Right atrium auricular region (tissue), 2 donors: ENCODE measurements around the gene CCDC187. TPM values are rescaled to one million over a fixed set of nuclear protein-coding genes. Genes with fewer than 3 reads are reported as not detected.

Source experiments
- DNase-seq: peaks from one replicate; pipeline ENCODE4 v3.0.0-alpha.2; 2019; ENCODE audit warnings: low spot score
- H3K27ac ChIP-seq, 2 donors: fragments of 200-600 bp; sonication (generic); 1 replicate in 1 of 2; 2 replicates in 1 of 2; pipeline ENCODE4 v1.5.1; 2016 to 2019
- H3K27me3 ChIP-seq, 2 donors: fragments of 200-600 bp; sonication (generic); one replicate each; pipeline versions ENCODE4 v1.5.1 to v1.6.0; 2017 to 2019
- H3K36me3 ChIP-seq: fragments of 200-600 bp; sonication (generic); one replicate; pipeline ENCODE4 v1.5.1; 2016
- H3K4me1 ChIP-seq, 2 donors: fragments of 200-600 bp; sonication (generic); one replicate each; pipeline versions ENCODE4 v1.5.1 to v1.6.0; 2017 to 2019
- H3K4me3 ChIP-seq, 2 donors: fragments of 200-600 bp; sonication (generic); 1 replicate in 1 of 2; 2 replicates in 1 of 2; pipeline ENCODE4 v1.5.1; 2017 to 2019; ENCODE audit warnings: mild to moderate bottlenecking in 1 of 2, moderate library complexity in 1 of 2
- H3K9me3 ChIP-seq, 2 donors: fragments of 200-600 bp; sonication (generic); one replicate each; pipeline ENCODE4 v1.5.1; 2019
- total RNA-seq, 2 donors: library from RNA; depleted of rRNA; stranded (reverse); fragments of >200 nt; gene quantifications; one replicate each; pipeline ENCODE4 v1.1.0, GENCODE V29; 2016
- TF ChIP-seq, protein P1 (sequence below), 2 donors: fragments of 200-600 bp; sonication (generic); IDR thresholded peaks; one replicate each; pipeline ENCODE4 v1.5.1; 2019; ENCODE audit warnings: antibody characterized with exemption in 2 of 2

The CCDC187 gene
- total RNA-seq, 2 donors from 2014 or later, result not detected

- Histone ChIP-seq H3K4me1 (no peaks in the 10 kb centered on the region), H3K27me3 (no peaks in the 10 kb centered on the region), H3K36me3 (no peaks in the 10 kb centered on the region), H3K4me3 (no peak overlapping the region), H3K9me3 (no peaks in the 10 kb centered on the region), H3K27ac (no peak overlapping the region)
- no peak for DNase-seq
- TF ChIP-seq, protein P1, sequence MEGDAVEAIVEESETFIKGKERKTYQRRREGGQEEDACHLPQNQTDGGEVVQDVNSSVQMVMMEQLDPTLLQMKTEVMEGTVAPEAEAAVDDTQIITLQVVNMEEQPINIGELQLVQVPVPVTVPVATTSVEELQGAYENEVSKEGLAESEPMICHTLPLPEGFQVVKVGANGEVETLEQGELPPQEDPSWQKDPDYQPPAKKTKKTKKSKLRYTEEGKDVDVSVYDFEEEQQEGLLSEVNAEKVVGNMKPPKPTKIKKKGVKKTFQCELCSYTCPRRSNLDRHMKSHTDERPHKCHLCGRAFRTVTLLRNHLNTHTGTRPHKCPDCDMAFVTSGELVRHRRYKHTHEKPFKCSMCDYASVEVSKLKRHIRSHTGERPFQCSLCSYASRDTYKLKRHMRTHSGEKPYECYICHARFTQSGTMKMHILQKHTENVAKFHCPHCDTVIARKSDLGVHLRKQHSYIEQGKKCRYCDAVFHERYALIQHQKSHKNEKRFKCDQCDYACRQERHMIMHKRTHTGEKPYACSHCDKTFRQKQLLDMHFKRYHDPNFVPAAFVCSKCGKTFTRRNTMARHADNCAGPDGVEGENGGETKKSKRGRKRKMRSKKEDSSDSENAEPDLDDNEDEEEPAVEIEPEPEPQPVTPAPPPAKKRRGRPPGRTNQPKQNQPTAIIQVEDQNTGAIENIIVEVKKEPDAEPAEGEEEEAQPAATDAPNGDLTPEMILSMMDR (IDR thresholded peaks at IDR 0.05), result no peak
Observed at GRCh38 chr9:136307215-136307750, 3.4 kb upstream of the CCDC187 start.

- TF ChIP-seq, protein P1 (IDR thresholded peaks at IDR 0.05), result no peak
- no peaks in the 10 kb centered on the region for H3K36me3 ChIP-seq
- no peaks in the 10 kb centered on the region for H3K27me3 ChIP-seq
- H3K4me3 ChIP-seq, result no peak overlapping the region
- H3K4me1 ChIP-seq, result no peaks in the 10 kb centered on the region
- DNase-seq, result no peak
- no peaks in the 10 kb centered on the region for H3K9me3 ChIP-seq
- H3K27ac ChIP-seq, result no peak overlapping the region
Observed at GRCh38 chr9:136306211-136307208, 2.6 kb upstream of the CCDC187 start.

- no peaks in the 10 kb centered on the region for H3K4me1 ChIP-seq
- H3K27ac ChIP-seq, result no peak overlapping the region
- no peaks in the 10 kb centered on the region for H3K27me3 ChIP-seq
- TF ChIP-seq, protein P1 (IDR thresholded peaks at IDR 0.05), result no peak
- no peaks in the 10 kb centered on the region for H3K9me3 ChIP-seq
- DNase-seq, result no peak
- H3K36me3 ChIP-seq, result no peaks in the 10 kb centered on the region
- no peak overlapping the region for H3K4me3 ChIP-seq
Observed at GRCh38 chr9:136305804-136306203, 1.9 kb upstream of the CCDC187 start.

GRCh38 chr9:136304981-136305380 is 1.1 kb upstream of the CCDC187 start:
- TF ChIP-seq, protein P1 (IDR thresholded peaks at IDR 0.05), result no peak
- DNase-seq, result no peak
- Histone ChIP-seq H3K27ac (no peak overlapping the region), H3K9me3 (no peaks in the 10 kb centered on the region), H3K36me3 (no peaks in the 10 kb centered on the region), H3K4me3 (no peak overlapping the region), H3K4me1 (no peaks in the 10 kb centered on the region), H3K27me3 (no peaks in the 10 kb centered on the region)

DNA sequence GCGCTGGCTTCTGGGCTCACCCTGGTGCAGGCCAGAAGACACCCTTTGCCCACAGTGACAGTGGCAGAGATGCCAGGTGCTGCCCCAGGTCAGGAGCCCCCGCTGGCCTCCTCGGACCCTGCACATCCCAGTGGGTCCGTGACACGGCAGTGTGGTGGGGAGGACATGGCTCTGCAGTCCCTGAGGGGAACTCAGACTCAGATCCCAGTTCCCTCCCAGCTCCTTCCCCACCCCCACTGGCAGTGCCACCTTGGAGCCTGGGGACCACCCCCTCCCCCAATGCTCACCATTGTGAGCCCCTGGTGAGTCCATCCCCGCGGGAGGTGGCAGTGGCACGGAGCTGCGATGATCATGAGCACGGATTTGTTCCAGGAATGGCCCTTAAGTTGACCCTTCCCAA is 562 bp upstream of the CCDC187 start:
- TF ChIP-seq, protein P1 (IDR thresholded peaks at IDR 0.05), result no peak

More for the DNA sequence above, 562 bp upstream of the CCDC187 start:
- DNase-seq, result no peak
- no peaks in the 10 kb centered on the region for H3K27me3 ChIP-seq
- H3K36me3 ChIP-seq, result no peaks in the 10 kb centered on the region
- H3K4me3 ChIP-seq, result no peak overlapping the region
- H3K4me1 ChIP-seq, result no peaks in the 10 kb centered on the region
- no peaks in the 10 kb centered on the region for H3K9me3 ChIP-seq
- H3K27ac ChIP-seq, result no peak overlapping the region
